DND-41 (cell line): ENCODE measurements around the gene BCR.

ENCODE experiments used
- ATAC-seq: fragments of 200-7000 bp; cut with Tn5 transposase; 3 replicates; pipeline ENCODE4 v1.9.1; 2021; ENCODE audit warnings: low read depth; ENCODE audit not compliant: insufficient read depth
- DNase-seq: peaks from one replicate; pipeline ENCODE4 v3.0.0-alpha.2; 2020
- H2AFZ ChIP-seq: 2 replicates; pipeline ENCODE4 v1.6.0; 2012; ENCODE audit warnings: low read depth, low read length
- H3K27ac ChIP-seq: 2 replicates; pipeline ENCODE4 v1.5.1; 2012; ENCODE audit warnings: low read length, inconsistent platforms
- H3K27me3 ChIP-seq: fragments of 200-600 bp; sonication (generic); 2 replicates; pipeline ENCODE4 v1.6.0; 2012; ENCODE audit warnings: low read length, mild to moderate bottlenecking, inconsistent platforms; ENCODE audit not compliant: insufficient read depth, poor library complexity
- H3K36me3 ChIP-seq: 2 replicates; pipeline ENCODE4 v1.5.1; 2012; ENCODE audit warnings: low read length, inconsistent platforms; ENCODE audit not compliant: insufficient read depth
- H3K4me1 ChIP-seq: 2 replicates; pipeline ENCODE4 v1.5.1; 2012; ENCODE audit warnings: mild to moderate bottlenecking, low read length; ENCODE audit not compliant: insufficient read depth
- H3K4me2 ChIP-seq: 2 replicates; pipeline ENCODE4 v1.6.0; 2012; ENCODE audit warnings: mild to moderate bottlenecking, moderate library complexity, low read length, inconsistent platforms; ENCODE audit not compliant: insufficient read depth
- H3K4me3 ChIP-seq, 2 experiments: fragments of 200-600 bp in 1 of 2; shearing (Covaris generic) in 1 of 2; 2 replicates each; pipeline ENCODE4 v1.5.1; 2012 to 2016; ENCODE audit warnings: inconsistent platforms in 2 of 2, low read length in 2 of 2, mild to moderate bottlenecking in 2 of 2, low read depth in 1 of 2, moderate library complexity in 1 of 2
- H3K79me2 ChIP-seq: 2 replicates; pipeline ENCODE4 v1.6.0; 2012; ENCODE audit warnings: low read length, inconsistent platforms; ENCODE audit not compliant: insufficient read depth
- H3K9ac ChIP-seq: 2 replicates; pipeline ENCODE4 v1.6.0; 2012; ENCODE audit warnings: low read depth, mild to moderate bottlenecking, inconsistent platforms, low read length, moderate library complexity
- H3K9me3 ChIP-seq: 2 replicates; pipeline ENCODE4 v1.5.1; 2012; ENCODE audit warnings: low read length, moderate library complexity, mild to moderate bottlenecking, inconsistent platforms; ENCODE audit not compliant: insufficient read depth, severe bottlenecking
- H4K20me1 ChIP-seq: 2 replicates; pipeline ENCODE4 v1.6.0; 2012; ENCODE audit warnings: low read length; ENCODE audit not compliant: insufficient read depth
- CTCF ChIP-seq: IDR thresholded peaks from 2 replicates; pipeline ENCODE4 v1.5.1; 2012; ENCODE audit warnings: borderline replicate concordance, low read length, moderate library complexity, mild to moderate bottlenecking; ENCODE audit not compliant: poor library complexity, severe bottlenecking; ENCODE audit errors: extremely low read depth
- EZH2 ChIP-seq: IDR thresholded peaks from 3 replicates; pipeline ENCODE4 v1.6.1; 2012; ENCODE audit warnings: borderline replicate concordance, low read depth, mild to moderate bottlenecking, moderate library complexity, low read length, inconsistent platforms; ENCODE audit not compliant: severe bottlenecking

The BCR gene

GRCh38 chr22:23274146-23274526 is 93.8 kb downstream of the BCR start:
- no peak overlapping the region for H2AFZ ChIP-seq
- no peaks in the 10 kb centered on the region for H3K79me2 ChIP-seq
- H3K4me1 ChIP-seq: no peaks in the 10 kb centered on the region
- H3K27me3 ChIP-seq: no peaks in the 10 kb centered on the region
- no peaks in the 10 kb centered on the region for H3K9me3 ChIP-seq
- TF ChIP-seq EZH2 (no peak), CTCF (no peak)
- H3K36me3 ChIP-seq: peaks cover 89% of the 10 kb centered on the region
- DNase-seq (no peak), ATAC-seq (no peak)
- no peak overlapping the region for H3K4me2 ChIP-seq
- H4K20me1 ChIP-seq: peaks cover 7% of the 10 kb centered on the region
- H3K27ac ChIP-seq: no peak overlapping the region; the same call in 1 of the 2 replicates
- no peak overlapping the region for H3K4me3 ChIP-seq
- no peak overlapping the region for H3K9ac ChIP-seq

DNA sequence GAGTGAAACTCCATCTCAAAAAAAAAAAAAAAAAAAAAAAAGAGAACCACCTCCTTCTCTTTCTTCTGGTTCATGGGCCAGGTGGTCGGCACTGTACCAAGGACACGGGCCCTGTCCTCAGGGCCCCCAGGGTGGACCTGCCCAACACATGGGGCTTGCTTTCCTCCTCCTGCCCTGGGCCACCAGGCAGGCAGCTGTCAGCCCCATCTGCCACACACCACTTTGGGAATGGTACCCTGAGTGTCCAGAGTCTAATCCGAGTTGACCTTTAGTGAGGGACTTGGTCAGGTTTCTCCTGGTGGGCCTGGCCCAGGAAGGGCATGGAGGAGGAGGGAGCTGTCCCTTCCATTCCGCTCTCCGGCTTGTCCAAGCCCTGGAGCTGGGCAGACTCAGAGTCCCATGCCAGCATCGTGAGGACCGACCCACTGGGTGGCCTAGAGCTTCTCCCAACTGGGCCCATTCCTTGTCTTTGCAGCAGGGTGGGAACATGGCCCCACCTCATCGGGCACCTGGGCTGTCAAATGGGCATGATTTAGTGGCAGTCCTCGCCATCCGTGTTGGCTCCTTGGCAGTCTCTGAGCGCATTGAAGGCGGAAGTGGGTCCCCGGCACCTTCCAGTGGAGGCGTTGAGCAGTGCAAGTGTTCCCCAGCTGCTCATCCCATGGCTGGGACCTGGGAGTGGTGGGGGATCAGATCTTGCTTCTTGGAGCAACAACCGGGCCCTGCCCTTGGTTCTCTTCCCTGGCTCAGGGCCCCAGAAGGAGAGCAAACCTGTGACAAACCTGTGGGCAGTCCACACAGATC is 94.8 kb downstream of the BCR start:
- Histone ChIP-seq H3K36me3 (peaks cover 89% of the 10 kb centered on the region), H3K9ac (no peak overlapping the region), H3K27me3 (no peaks in the 10 kb centered on the region), H4K20me1 (peaks cover 12% of the 10 kb centered on the region), H3K4me2 (no peak overlapping the region), H3K4me3 (no peak overlapping the region), H2AFZ (no peak overlapping the region), H3K27ac (no peak overlapping the region), H3K79me2 (no peaks in the 10 kb centered on the region), H3K4me1 (no peaks in the 10 kb centered on the region), H3K9me3 (no peaks in the 10 kb centered on the region)
- DNase-seq: no peak
- TF ChIP-seq EZH2 (no peak), CTCF (peak; percentile 11)
- no peak for ATAC-seq

- H3K4me2 ChIP-seq: no peak overlapping the region
- no peak overlapping the region for H3K4me3 ChIP-seq
- H3K4me1 ChIP-seq: no peaks in the 10 kb centered on the region
- H3K36me3 ChIP-seq: peaks cover 92% of the 10 kb centered on the region
- no peak overlapping the region for H3K9ac ChIP-seq
- no peaks in the 10 kb centered on the region for H3K79me2 ChIP-seq
- H3K27me3 ChIP-seq: no peaks in the 10 kb centered on the region
- DNase-seq (no peak), ATAC-seq (no peak)
- peaks cover 12% of the 10 kb centered on the region for H4K20me1 ChIP-seq
- TF ChIP-seq CTCF (no peak), EZH2 (no peak)
- H3K9me3 ChIP-seq: no peaks in the 10 kb centered on the region
- H2AFZ ChIP-seq: no peak overlapping the region
- H3K27ac ChIP-seq: no peak overlapping the region
These were observed 95.4 kb downstream of the BCR start for GRCh38 chr22:23275751-23276150.
